GM12878 (cell line): ENCODE data around the gene NEGR1. TPM values are rescaled to one million over a fixed set of nuclear protein-coding genes. Genes with fewer than 3 reads are reported as not detected.

Experiments
- ATAC-seq: fragments of 200-7000 bp; cut with Tn5 transposase; 3 replicates; pipeline ENCODE4 v1.9.1; 2020; ENCODE audit warnings: mild to moderate bottlenecking, moderate library complexity
- BruUV-seq: library from RNA; stranded (reverse); fragments of 400-500 nt; replicated peaks from 2 replicates; lab custom pipeline; 2021; lab: Mats Ljungman, UMichigan
- CTCF ChIA-PET: fragments of 300-600 bp; sonication (Branson Sonifier 250); formaldehyde crosslinking; extraction: SDS; loops from one replicate; lab custom pipeline; 2021; ENCODE audit warnings: inconsistent platforms; lab: Yijun Ruan, JAX
- POLR2A ChIA-PET: fragments of 350-600 bp; formaldehyde crosslinking; extraction: SDS; loops from one replicate; lab custom pipeline; 2021; ENCODE audit warnings: inconsistent platforms; lab: Charles Lee
- RAD21 ChIA-PET: fragments of 300-600 bp; sonication (Branson Sonifier 250); formaldehyde crosslinking; loops from one replicate; lab custom pipeline; 2023; ENCODE audit warnings: antibody characterized with exemption; ENCODE audit not compliant: unreplicated experiment; lab: Charles Lee
- SMC1A ChIA-PET: fragments of 300-600 bp; sonication (Branson Sonifier 250); formaldehyde crosslinking; loops from one replicate; lab custom pipeline; 2023; ENCODE audit not compliant: unreplicated experiment, uncharacterized antibody; lab: Charles Lee
- DNase-seq: peaks from one replicate; pipeline ENCODE4 v3.0.0-alpha.2; 2011; ENCODE audit warnings: low read depth, low spot score
- FAIRE-seq: peaks from 3 replicates; lab custom pipeline; 2011; peaks lifted over from hg19 to GRCh38; lab: Jason Lieb, UNC
- H2AFZ ChIP-seq: 2 replicates; pipeline ENCODE4 v1.6.0; 2011; ENCODE audit warnings: low read depth, low read length, control low read depth; ENCODE audit not compliant: control insufficient read depth
- H3K27ac ChIP-seq: 2 replicates; pipeline ENCODE4 v1.5.1; 2011; ENCODE audit warnings: control low read depth; ENCODE audit not compliant: control insufficient read depth, insufficient read depth
- H3K27me3 ChIP-seq, 2 experiments: replicated peaks in 1 of 2; 2 replicates each; pipeline versions ENCODE4 v1.6.0 to v1.6.1; 2011; ENCODE audit warnings: low read length in 1 of 2; ENCODE audit not compliant: control insufficient read depth in 2 of 2, insufficient read depth in 2 of 2
- H3K36me3 ChIP-seq, 2 experiments: 2 replicates each; pipeline ENCODE4 v1.5.1; 2011; ENCODE audit warnings: low read length in 1 of 2; ENCODE audit not compliant: control insufficient read depth in 2 of 2, insufficient read depth in 2 of 2
- H3K4me1 ChIP-seq: 2 replicates; pipeline ENCODE4 v1.6.1; 2011; ENCODE audit warnings: mild to moderate bottlenecking, low read length, moderate library complexity, mixed read lengths; ENCODE audit not compliant: control insufficient read depth, insufficient read depth
- H3K4me2 ChIP-seq: 2 replicates; pipeline ENCODE4 v1.6.0; 2011; ENCODE audit warnings: control low read depth; ENCODE audit not compliant: control insufficient read depth, insufficient read depth
- H3K4me3 ChIP-seq: fragments of 200-600 bp; sonication (generic); 2 replicates; pipeline ENCODE4 v1.5.1; 2016
- H3K79me2 ChIP-seq: 2 replicates; pipeline ENCODE4 v1.6.0; 2011; ENCODE audit warnings: low read length; ENCODE audit not compliant: control insufficient read depth, insufficient read depth
- H3K9ac ChIP-seq: 2 replicates; pipeline ENCODE4 v1.8.0; 2011; ENCODE audit warnings: low read length, control low read depth, mixed read lengths; ENCODE audit not compliant: control insufficient read depth, insufficient read depth
- H3K9me3 ChIP-seq: replicated peaks from 3 replicates; pipeline ENCODE4 v1.5.1; 2011; ENCODE audit warnings: mild to moderate bottlenecking, low read length; ENCODE audit not compliant: control insufficient read depth, insufficient read depth
- H4K20me1 ChIP-seq: 2 replicates; pipeline ENCODE4 v1.6.0; 2011; ENCODE audit not compliant: control insufficient read depth, insufficient read depth
- ATF7 ChIP-seq: fragments of 450-650 bp; IDR thresholded peaks from 2 replicates; pipeline ENCODE4 v1.6.1; 2016; ENCODE audit warnings: low read depth, mild to moderate bottlenecking
- CBFB ChIP-seq: IDR thresholded peaks from 2 replicates; pipeline ENCODE4 v1.6.1; 2016; ENCODE audit warnings: antibody characterized with exemption, low read depth
- MEF2A ChIP-seq: IDR thresholded peaks from 2 replicates; pipeline ENCODE4 v1.6.1; 2011; ENCODE audit warnings: low read depth, mild to moderate bottlenecking, low read length, moderate library complexity; ENCODE audit not compliant: insufficient read depth
- PAX5 ChIP-seq: IDR thresholded peaks from 2 replicates; pipeline ENCODE4 v1.6.1; 2011; ENCODE audit warnings: low read depth, low read length, borderline replicate concordance
- ZNF24 ChIP-seq: fragments of 450-650 bp; IDR thresholded peaks from 2 replicates; pipeline ENCODE4 v1.6.1; 2017; ENCODE audit warnings: antibody characterized with exemption, mild to moderate bottlenecking
- WGBS: methylation state at CpG from one replicate; pipeline ENCODE4 v1.1.6; 2016; ENCODE audit warnings: low lambda C conversion rate; ENCODE audit not compliant: insufficient replicate concordance, insufficient coverage; ENCODE audit errors: missing lambda C conversion rate; 5-methylcytosine and 5-hydroxymethylcytosine counted together
- in situ Hi-C: fragments of 300-500 bp; cut with MboI; formaldehyde crosslinking; loops from 9 replicates; pipeline ENCODE4 v1.14.3; 2018; ENCODE audit warnings: mixed read lengths
- intact Hi-C: fragments of 100-400 bp; cut with micrococcal nuclease; formaldehyde crosslinking; loops from one replicate; pipeline ENCODE4 v1.14.2; 2022; ENCODE audit not compliant: unreplicated experiment
- polyA plus RNA-seq, 11 experiments: library from polyadenylated mRNA; depleted of rRNA in 4 of 11; unstranded in 6 of 11; stranded (reverse) in 5 of 11; fragments of >200 nt; fragmentation: Nextera tagmentation in 4 of 11; fragmentation: Illumina TruSeq in 1 of 11; extraction: Ambion mirVana in 4 of 11; extraction: Trizol in 1 of 11; gene quantifications; 1 replicate in 1 of 11; 2 replicates in 10 of 11; pipeline versions ENCODE4 v1.2.1 to v1.2.3, GENCODE V29; 2011 to 2016; ENCODE audit warnings: inconsistent platforms in 2 of 11, missing spikeins in 2 of 11, low read depth in 1 of 11
- total RNA-seq, 4 experiments: library from RNA; depleted of rRNA in 3 of 4; stranded (reverse); fragments of >200 nt in 3 of 4; fragmentation: Illumina TruSeq in 1 of 4; extraction: Trizol in 1 of 4; gene quantifications; 2 replicates each; pipeline versions ENCODE4 v1.2.1 to v1.2.3, GENCODE V29; 2013 to 2021
- TF ChIP-seq, protein P1 (sequence below): fragments of 450-650 bp; IDR thresholded peaks from 2 replicates; pipeline ENCODE4 v1.6.1; 2017; ENCODE audit warnings: mild to moderate bottlenecking, low read depth, inconsistent platforms; ENCODE audit not compliant: poor library complexity, severe bottlenecking
- TF ChIP-seq, protein P2 (sequence below): fragments of 450-650 bp; IDR thresholded peaks from 2 replicates; pipeline ENCODE4 v1.6.1; 2018; ENCODE audit warnings: mild to moderate bottlenecking, low read depth, moderate library complexity; ENCODE audit not compliant: partially characterized antibody
- TF ChIP-seq, protein P3 (sequence below): fragments of 450-650 bp; IDR thresholded peaks from 2 replicates; pipeline ENCODE4 v1.6.1; 2014; ENCODE audit warnings: mild to moderate bottlenecking
- TF ChIP-seq, protein P4 (sequence below): fragments of 150-350 bp; IDR thresholded peaks from 2 replicates; pipeline ENCODE4 v1.6.1; 2016; ENCODE audit warnings: low read depth, low read length

Gene NEGR1
- total and polyA plus RNA-seq, 10 of the 15 experiments (the other 5 are each of a cell fraction or from before 2014, with no cell fraction given) = under 0.01 to 0.03 (median 0.01) TPM; not detected in 7

DNA sequence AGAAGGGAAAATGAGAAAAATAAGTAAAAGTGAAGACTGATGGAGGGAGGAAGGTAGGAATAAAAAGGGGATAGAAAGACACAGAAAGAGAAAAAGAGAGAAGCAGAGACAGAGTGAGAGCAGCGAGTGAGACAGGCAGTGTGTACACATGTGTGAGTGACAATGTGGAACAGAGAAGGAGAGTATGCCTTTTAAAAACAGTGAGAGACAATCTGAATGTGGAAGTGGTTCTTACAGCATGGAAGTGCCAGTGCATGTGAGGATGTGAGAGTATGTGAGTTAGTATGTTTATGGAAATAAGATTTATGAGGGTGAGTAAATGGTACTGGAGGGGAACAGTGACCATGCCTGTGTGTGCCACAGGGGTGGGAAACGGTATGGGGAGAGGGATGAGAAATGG is 1.2 kb downstream of the NEGR1 start:
- CTCF ChIA-PET = no interaction called here
- RAD21 ChIA-PET = no interaction called here

More for the DNA sequence above, 1.2 kb downstream of the NEGR1 start:
- Histone ChIP-seq H3K9ac (no peak overlapping the region), H3K4me2 (no peak overlapping the region), H3K4me1 (peaks cover 4% of the 10 kb centered on the region), H3K27me3 (peaks cover 8 to 10% of the 10 kb centered on the region in 2 experiments; a peak in 3 of 4 replicates), H3K9me3 (no peaks in the 10 kb centered on the region), H3K36me3 (no peaks in the 10 kb centered on the region), H3K27ac (no peak overlapping the region), H3K79me2 (no peaks in the 10 kb centered on the region), H2AFZ (no peak overlapping the region), H4K20me1 (no peaks in the 10 kb centered on the region), H3K4me3 (no peak overlapping the region)
- no peak for ATAC-seq
- POLR2A ChIA-PET = no interaction called here
- intact Hi-C loops (no loop called here), in situ Hi-C loops (no loop called here)
- TF ChIP-seq, protein P1, sequence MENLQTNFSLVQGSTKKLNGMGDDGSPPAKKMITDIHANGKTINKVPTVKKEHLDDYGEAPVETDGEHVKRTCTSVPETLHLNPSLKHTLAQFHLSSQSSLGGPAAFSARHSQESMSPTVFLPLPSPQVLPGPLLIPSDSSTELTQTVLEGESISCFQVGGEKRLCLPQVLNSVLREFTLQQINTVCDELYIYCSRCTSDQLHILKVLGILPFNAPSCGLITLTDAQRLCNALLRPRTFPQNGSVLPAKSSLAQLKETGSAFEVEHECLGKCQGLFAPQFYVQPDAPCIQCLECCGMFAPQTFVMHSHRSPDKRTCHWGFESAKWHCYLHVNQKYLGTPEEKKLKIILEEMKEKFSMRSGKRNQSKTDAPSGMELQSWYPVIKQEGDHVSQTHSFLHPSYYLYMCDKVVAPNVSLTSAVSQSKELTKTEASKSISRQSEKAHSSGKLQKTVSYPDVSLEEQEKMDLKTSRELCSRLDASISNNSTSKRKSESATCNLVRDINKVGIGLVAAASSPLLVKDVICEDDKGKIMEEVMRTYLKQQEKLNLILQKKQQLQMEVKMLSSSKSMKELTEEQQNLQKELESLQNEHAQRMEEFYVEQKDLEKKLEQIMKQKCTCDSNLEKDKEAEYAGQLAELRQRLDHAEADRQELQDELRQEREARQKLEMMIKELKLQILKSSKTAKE = no peak
- TF ChIP-seq, protein P2, sequence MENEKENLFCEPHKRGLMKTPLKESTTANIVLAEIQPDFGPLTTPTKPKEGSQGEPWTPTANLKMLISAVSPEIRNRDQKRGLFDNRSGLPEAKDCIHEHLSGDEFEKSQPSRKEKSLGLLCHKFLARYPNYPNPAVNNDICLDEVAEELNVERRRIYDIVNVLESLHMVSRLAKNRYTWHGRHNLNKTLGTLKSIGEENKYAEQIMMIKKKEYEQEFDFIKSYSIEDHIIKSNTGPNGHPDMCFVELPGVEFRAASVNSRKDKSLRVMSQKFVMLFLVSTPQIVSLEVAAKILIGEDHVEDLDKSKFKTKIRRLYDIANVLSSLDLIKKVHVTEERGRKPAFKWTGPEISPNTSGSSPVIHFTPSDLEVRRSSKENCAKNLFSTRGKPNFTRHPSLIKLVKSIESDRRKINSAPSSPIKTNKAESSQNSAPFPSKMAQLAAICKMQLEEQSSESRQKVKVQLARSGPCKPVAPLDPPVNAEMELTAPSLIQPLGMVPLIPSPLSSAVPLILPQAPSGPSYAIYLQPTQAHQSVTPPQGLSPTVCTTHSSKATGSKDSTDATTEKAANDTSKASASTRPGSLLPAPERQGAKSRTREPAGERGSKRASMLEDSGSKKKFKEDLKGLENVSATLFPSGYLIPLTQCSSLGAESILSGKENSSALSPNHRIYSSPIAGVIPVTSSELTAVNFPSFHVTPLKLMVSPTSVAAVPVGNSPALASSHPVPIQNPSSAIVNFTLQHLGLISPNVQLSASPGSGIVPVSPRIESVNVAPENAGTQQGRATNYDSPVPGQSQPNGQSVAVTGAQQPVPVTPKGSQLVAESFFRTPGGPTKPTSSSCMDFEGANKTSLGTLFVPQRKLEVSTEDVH = no peak
- TF ChIP-seq, protein P3, sequence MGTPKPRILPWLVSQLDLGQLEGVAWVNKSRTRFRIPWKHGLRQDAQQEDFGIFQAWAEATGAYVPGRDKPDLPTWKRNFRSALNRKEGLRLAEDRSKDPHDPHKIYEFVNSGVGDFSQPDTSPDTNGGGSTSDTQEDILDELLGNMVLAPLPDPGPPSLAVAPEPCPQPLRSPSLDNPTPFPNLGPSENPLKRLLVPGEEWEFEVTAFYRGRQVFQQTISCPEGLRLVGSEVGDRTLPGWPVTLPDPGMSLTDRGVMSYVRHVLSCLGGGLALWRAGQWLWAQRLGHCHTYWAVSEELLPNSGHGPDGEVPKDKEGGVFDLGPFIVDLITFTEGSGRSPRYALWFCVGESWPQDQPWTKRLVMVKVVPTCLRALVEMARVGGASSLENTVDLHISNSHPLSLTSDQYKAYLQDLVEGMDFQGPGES = no peak
- TF ChIP-seq, protein P4, sequence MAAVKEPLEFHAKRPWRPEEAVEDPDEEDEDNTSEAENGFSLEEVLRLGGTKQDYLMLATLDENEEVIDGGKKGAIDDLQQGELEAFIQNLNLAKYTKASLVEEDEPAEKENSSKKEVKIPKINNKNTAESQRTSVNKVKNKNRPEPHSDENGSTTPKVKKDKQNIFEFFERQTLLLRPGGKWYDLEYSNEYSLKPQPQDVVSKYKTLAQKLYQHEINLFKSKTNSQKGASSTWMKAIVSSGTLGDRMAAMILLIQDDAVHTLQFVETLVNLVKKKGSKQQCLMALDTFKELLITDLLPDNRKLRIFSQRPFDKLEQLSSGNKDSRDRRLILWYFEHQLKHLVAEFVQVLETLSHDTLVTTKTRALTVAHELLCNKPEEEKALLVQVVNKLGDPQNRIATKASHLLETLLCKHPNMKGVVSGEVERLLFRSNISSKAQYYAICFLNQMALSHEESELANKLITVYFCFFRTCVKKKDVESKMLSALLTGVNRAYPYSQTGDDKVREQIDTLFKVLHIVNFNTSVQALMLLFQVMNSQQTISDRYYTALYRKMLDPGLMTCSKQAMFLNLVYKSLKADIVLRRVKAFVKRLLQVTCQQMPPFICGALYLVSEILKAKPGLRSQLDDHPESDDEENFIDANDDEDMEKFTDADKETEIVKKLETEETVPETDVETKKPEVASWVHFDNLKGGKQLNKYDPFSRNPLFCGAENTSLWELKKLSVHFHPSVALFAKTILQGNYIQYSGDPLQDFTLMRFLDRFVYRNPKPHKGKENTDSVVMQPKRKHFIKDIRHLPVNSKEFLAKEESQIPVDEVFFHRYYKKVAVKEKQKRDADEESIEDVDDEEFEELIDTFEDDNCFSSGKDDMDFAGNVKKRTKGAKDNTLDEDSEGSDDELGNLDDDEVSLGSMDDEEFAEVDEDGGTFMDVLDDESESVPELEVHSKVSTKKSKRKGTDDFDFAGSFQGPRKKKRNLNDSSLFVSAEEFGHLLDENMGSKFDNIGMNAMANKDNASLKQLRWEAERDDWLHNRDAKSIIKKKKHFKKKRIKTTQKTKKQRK = no peak
- TF ChIP-seq MEF2A = no peak
- TF ChIP-seq ATF7 = no peak
- no peak for TF ChIP-seq PAX5
- no peak for TF ChIP-seq ZNF24
- TF ChIP-seq CBFB = no peak
- WGBS = 0% methylated on average over 2 of the region's 2 CpGs
- SMC1A ChIA-PET = no interaction called here
- no peak for DNase-seq
- FAIRE-seq = no peak
- BruUV-seq = no TSS peak
